Endodermal cell (in vitro differentiated cells): ENCODE results near the gene STIM1. TPM values are rescaled to one million over a fixed set of nuclear protein-coding genes. Genes with fewer than 3 reads are reported as not detected.
A peak's percentile ranks its signal among the peaks of the same experiment; 100 is the strongest.

Experiments
- DNase-seq: peaks from one replicate; pipeline ENCODE4 v3.0.0-alpha.2; 2017
- H3K27ac ChIP-seq: 2 replicates; pipeline ENCODE4 v1.5.1; 2013; ENCODE audit warnings: mild to moderate bottlenecking, low read depth, low read length, moderate library complexity
- H3K27me3 ChIP-seq: 2 replicates; pipeline ENCODE4 v1.6.1; 2013; ENCODE audit warnings: mild to moderate bottlenecking, low read length, moderate library complexity; ENCODE audit not compliant: insufficient read depth, control insufficient read depth, poor library complexity, severe bottlenecking
- H3K36me3 ChIP-seq: 2 replicates; pipeline ENCODE4 v1.7.0; 2013; ENCODE audit warnings: mild to moderate bottlenecking, low read length, moderate library complexity; ENCODE audit not compliant: control insufficient read depth, insufficient read depth
- H3K4me1 ChIP-seq: one replicate; pipeline ENCODE4 v1.7.0; 2013; ENCODE audit warnings: low read length; ENCODE audit not compliant: control insufficient read depth, insufficient read depth
- H3K4me3 ChIP-seq: 2 replicates; pipeline ENCODE4 v1.5.1; 2013; ENCODE audit warnings: mild to moderate bottlenecking, low read length, moderate library complexity
- H3K9ac ChIP-seq: 2 replicates; pipeline ENCODE4 v1.6.1; 2013; ENCODE audit warnings: mild to moderate bottlenecking, low read length, moderate library complexity; ENCODE audit not compliant: poor library complexity, severe bottlenecking; ENCODE audit errors: extremely low read depth
- H3K9me3 ChIP-seq: 2 replicates; pipeline ENCODE4 v1.6.1; 2013; ENCODE audit warnings: mild to moderate bottlenecking, low read length, moderate library complexity; ENCODE audit not compliant: control insufficient read depth
- H3K27ac Mint-ChIP-seq: 2 replicates; pipeline ENCODE4 v1.8.0; 2020; ENCODE audit warnings: mixed read lengths
- H3K27me3 Mint-ChIP-seq: 2 replicates; pipeline ENCODE4 v1.8.0; 2021; ENCODE audit warnings: mild to moderate bottlenecking, mixed read lengths; ENCODE audit not compliant: insufficient read depth
- H3K36me3 Mint-ChIP-seq: 2 replicates; pipeline ENCODE4 v1.8.0; 2020; ENCODE audit warnings: low read depth, mixed read lengths
- H3K4me1 Mint-ChIP-seq: 2 replicates; pipeline ENCODE4 v1.8.0; 2020; ENCODE audit warnings: mixed read lengths
- H3K4me3 Mint-ChIP-seq: 2 replicates; pipeline ENCODE4 v1.8.0; 2020; ENCODE audit warnings: mild to moderate bottlenecking, moderate library complexity, mixed read lengths
- H3K9me3 Mint-ChIP-seq: 2 replicates; pipeline ENCODE4 v1.8.0; 2020; ENCODE audit warnings: mild to moderate bottlenecking, mixed read lengths
- CTCF ChIP-seq: fragments of 200-600 bp; sonication (generic); conservative IDR thresholded peaks from 2 replicates; pipeline ENCODE4 v1.5.0; 2021; ENCODE audit warnings: antibody characterized with exemption, mild to moderate bottlenecking
- WGBS, 2 experiments: methylation state at CpG; one replicate each; pipeline versions ENCODE4 v1.1.5 to v1.1.7; 2013; ENCODE audit warnings: missing lambda C conversion rate in 2 of 2, mixed read lengths in 1 of 2; ENCODE audit not compliant: insufficient coverage in 1 of 2, insufficient read length in 1 of 2; 5-methylcytosine and 5-hydroxymethylcytosine counted together
- total RNA-seq, 2 donors: library from RNA; stranded (reverse); fragmentation: NEBNext Ultra II Directional in 1 of 2; extraction: Animal tissue kit (Norgen Biotek cat#: 25700) in 1 of 2; gene quantifications; 2 replicates in 1 of 2; 3 replicates in 1 of 2; pipeline ENCODE4 v1.2.1, GENCODE V29; 2021

STIM1 gene
- total RNA-seq, 2 donors from 2014 or later = 20.9 to 27.9 TPM

- no peak for TF ChIP-seq CTCF
- Histone ChIP-seq H3K9me3 (no peaks in the 10 kb centered on the region), H3K36me3 (no peaks in the 10 kb centered on the region), H3K9ac (no peak overlapping the region), H3K4me1 (no peaks in the 10 kb centered on the region), H3K27me3 (no peaks in the 10 kb centered on the region), H3K4me3 (no peak overlapping the region), H3K27ac (no peak overlapping the region)
- no peak overlapping the region for H3K27ac Mint-ChIP-seq
- DNase-seq = no peak
- 94 to 100% methylated on average over 1 of the region's 1 CpG for WGBS, 2 experiments
- H3K27me3 Mint-ChIP-seq = peaks cover 5% of the 10 kb centered on the region
- H3K36me3 Mint-ChIP-seq = no peaks in the 10 kb centered on the region
- H3K4me3 Mint-ChIP-seq = no peak overlapping the region
- H3K4me1 Mint-ChIP-seq = no peaks in the 10 kb centered on the region
- no peaks in the 10 kb centered on the region for H3K9me3 Mint-ChIP-seq
Observed at GRCh38 chr11:3845246-3845645, 10.2 kb upstream of the STIM1 start.

GRCh38 chr11:3845670-3846069, 9.8 kb upstream of the STIM1 start:
- TF ChIP-seq CTCF = no peak

GRCh38 chr11:3849297-3849874, 6.1 kb upstream of the STIM1 start:
- no peak overlapping the region for H3K27ac ChIP-seq
- Mint-ChIP-seq H3K4me3 (no peak overlapping the region), H3K27me3 (no peaks in the 10 kb centered on the region), H3K27ac (no peak overlapping the region), H3K4me1 (peaks cover 7% of the 10 kb centered on the region), H3K36me3 (no peaks in the 10 kb centered on the region), H3K9me3 (no peaks in the 10 kb centered on the region)
- no peak overlapping the region for H3K9ac ChIP-seq
- H3K4me3 ChIP-seq = no peak overlapping the region
- DNase-seq = peak; percentile 57
- TF ChIP-seq CTCF = peak; percentile 76
- H3K9me3 ChIP-seq = no peaks in the 10 kb centered on the region
- no peaks in the 10 kb centered on the region for H3K27me3 ChIP-seq
- H3K36me3 ChIP-seq = no peaks in the 10 kb centered on the region
- 69 to 73% methylated on average over 7 to 10 of the region's 10 CpGs for WGBS, 2 experiments
- no peaks in the 10 kb centered on the region for H3K4me1 ChIP-seq

More at GRCh38 chr11:3845670-3846069, 9.8 kb upstream of the STIM1 start:
- no peak overlapping the region for H3K4me3 ChIP-seq
- Mint-ChIP-seq H3K4me3 (no peak overlapping the region), H3K27ac (no peak overlapping the region), H3K27me3 (peaks cover 5% of the 10 kb centered on the region), H3K9me3 (no peaks in the 10 kb centered on the region), H3K36me3 (no peaks in the 10 kb centered on the region), H3K4me1 (no peaks in the 10 kb centered on the region)
- no peaks in the 10 kb centered on the region for H3K9me3 ChIP-seq
- DNase-seq = no peak
- H3K27me3 ChIP-seq = no peaks in the 10 kb centered on the region
- no peaks in the 10 kb centered on the region for H3K4me1 ChIP-seq
- no peak overlapping the region for H3K9ac ChIP-seq
- 90% methylated on average over 2 to 3 of the region's 3 CpGs for WGBS, 2 experiments
- H3K36me3 ChIP-seq = no peaks in the 10 kb centered on the region
- no peak overlapping the region for H3K27ac ChIP-seq
